ENCODE measurements around the gene GAS2L2. TPM values are rescaled to one million over a fixed set of nuclear protein-coding genes. Genes with fewer than 3 reads are reported as not detected.
"Not testable (repeated sequence)": the region's sequence is repeated elsewhere in the genome, so short reads cannot be mapped to it uniquely, and the experiment has no call there.

GAS2L2 gene
- polyA plus RNA-seq, 3 donors = 0.06 to 0.08 (median 0.08) TPM

- no peak for DNase-seq (ENCODE audit: extremely low read depth in 1 of 11, low read depth in 9 of 11, low spot score in 4 of 11)
Measured at GRCh38 chr17:35709874-35710273, 43.2 kb downstream of the GAS2L2 start.

- no peak for DNase-seq (ENCODE audit: extremely low read depth in 1 of 11, low read depth in 9 of 11, low spot score in 4 of 11)
Measured at GRCh38 chr17:35708951-35709350, 44.1 kb downstream of the GAS2L2 start.

GRCh38 chr17:35708149-35708548 is 44.9 kb downstream of the GAS2L2 start:
- DNase-seq (ENCODE audit: extremely low read depth in 1 of 11, low read depth in 9 of 11, low spot score in 4 of 11) = no peak

- no peak for DNase-seq (ENCODE audit: extremely low read depth in 1 of 11, low read depth in 9 of 11, low spot score in 4 of 11)
Measured at GRCh38 chr17:35705705-35706104, 47.3 kb downstream of the GAS2L2 start.

- DNase-seq (ENCODE audit: extremely low read depth in 1 of 11, low read depth in 9 of 11, low spot score in 4 of 11) = no peak
Measured at GRCh38 chr17:35705230-35705629, 47.8 kb downstream of the GAS2L2 start.

DNA sequence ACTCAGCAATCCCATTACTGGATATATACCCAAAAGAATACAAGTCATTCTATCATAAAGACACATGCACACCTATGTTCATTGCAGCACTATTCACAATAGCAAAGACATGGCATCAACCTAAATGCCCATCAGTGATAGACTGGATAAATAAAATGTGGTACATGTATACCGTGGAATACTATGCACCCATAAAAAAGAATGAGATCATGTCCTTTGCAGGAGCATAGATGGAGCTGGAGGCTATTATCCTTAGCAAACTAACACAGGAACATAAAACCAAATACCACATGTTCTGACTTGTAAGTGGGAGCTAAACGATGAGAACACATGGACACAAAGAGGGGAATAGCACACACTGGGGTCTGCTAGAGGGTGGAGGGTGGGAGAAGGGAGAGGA is 49.7 kb downstream of the GAS2L2 start:
- DNase-seq (ENCODE audit: extremely low read depth in 1 of 11, low read depth in 9 of 11, low spot score in 4 of 11) = not testable (repeated sequence)

DNA sequence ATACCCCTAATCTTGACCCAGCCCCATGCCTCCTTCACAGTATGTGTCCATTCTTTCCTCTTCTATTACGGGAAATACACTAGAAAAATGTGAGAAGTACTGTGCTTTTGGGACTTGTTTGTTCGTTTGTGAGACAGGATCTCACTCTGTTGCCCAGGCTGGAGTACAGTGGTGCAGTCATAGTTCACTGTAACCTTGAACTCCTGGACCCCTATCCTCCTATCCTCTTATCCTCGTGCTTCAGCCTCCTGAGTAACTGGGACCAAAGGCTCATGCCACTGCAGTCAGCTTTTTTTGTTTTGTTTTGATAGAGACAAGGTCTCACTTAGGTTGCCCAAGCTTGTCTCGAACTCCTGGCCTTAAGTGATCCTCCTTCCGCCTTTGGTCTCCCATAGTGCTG is 51.5 kb downstream of the GAS2L2 start:
- no peak for DNase-seq (ENCODE audit: extremely low read depth in 1 of 11, low read depth in 9 of 11, low spot score in 4 of 11)

DNA sequence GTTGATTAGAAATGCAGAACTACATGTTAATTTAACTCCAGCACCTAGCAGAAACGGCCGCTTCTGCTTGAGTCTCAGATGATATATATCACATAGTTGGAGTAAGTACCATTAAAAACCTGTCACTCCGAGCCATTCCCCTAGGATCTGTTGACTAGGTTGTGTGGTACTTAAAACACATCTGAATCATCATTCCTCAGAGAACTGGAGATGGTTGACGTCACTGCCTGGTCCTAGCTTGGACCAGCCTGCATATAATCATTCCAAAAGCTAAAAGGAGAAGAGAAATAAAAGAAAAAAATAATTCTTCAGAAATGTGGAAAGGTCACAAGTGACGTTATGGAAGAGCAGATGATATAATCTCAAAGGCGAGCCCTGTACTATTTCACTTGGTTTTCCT is 52.9 kb downstream of the GAS2L2 start:
- DNase-seq (ENCODE audit: extremely low read depth in 1 of 11, low read depth in 9 of 11, low spot score in 4 of 11) = no peak

DNA sequence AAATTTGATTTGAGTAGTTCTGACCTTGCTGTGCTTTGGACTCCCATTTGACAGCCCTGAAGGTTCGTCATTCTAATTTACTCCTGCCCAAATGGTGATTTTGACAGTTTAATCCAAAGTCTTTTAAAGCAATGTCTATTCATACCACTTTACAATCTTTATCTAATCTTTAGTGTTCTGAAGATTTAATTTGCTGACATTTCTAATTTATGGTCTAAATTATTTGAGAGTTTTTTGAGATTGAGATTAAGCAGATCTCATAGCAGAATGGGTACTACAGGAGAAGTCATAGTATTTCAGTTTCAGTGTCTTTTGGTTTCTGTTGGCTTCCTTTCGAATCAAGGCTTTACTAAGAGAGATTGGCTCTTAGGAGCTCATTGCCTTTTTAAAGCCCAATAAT is 54.2 kb downstream of the GAS2L2 start:
- no peak for DNase-seq (ENCODE audit: extremely low read depth in 1 of 11, low read depth in 9 of 11, low spot score in 4 of 11)

DNA sequence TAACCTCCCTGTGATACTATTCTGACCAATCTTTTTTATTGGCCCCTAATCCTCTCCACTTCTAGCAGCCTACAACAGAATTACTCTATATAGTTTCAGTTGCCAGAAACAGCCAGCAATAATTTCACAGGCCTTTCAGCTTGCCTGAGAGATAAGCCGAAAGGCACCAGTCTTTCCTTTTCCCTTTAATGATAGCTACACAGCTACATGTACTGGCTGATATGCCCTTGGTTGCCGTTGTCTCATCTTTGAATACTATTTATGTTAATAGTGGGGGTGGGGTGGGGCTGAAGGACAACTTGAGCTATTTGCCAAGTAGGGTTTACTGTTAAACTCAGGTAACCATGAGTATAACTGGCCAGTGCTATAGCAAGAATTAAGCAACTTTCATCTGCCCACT is 57.4 kb downstream of the GAS2L2 start:
- no peak for DNase-seq (ENCODE audit: extremely low read depth in 1 of 11, low read depth in 9 of 11, low spot score in 4 of 11)

GRCh38 chr17:35694906-35695305 is 58.1 kb downstream of the GAS2L2 start:
- no peak for DNase-seq (ENCODE audit: extremely low read depth in 1 of 11, low read depth in 9 of 11, low spot score in 4 of 11)

Other genes with a start within 250 kb of the GAS2L2 start
- under 1 TPM; 0.13 to 0.33 (median 0.16) TPM for gene SLFN12L, start 215.6 kb downstream of the GAS2L2 start, polyA plus RNA-seq (ENCODE audit: insufficient read length in 3 of 3)
- under 1 TPM; 0.18 to 0.23 (median 0.19) TPM for gene SLFN14, start 192.4 kb downstream of the GAS2L2 start, polyA plus RNA-seq (ENCODE audit: insufficient read length in 3 of 3)
- gene PEX12, start 174.7 kb downstream of the GAS2L2 start, polyA plus RNA-seq (ENCODE audit: insufficient read length in 3 of 3) = 10 to 100 TPM; 10.1 to 11.4 (median 10.6) TPM
- gene AP2B1, start 165.9 kb downstream of the GAS2L2 start, polyA plus RNA-seq (ENCODE audit: insufficient read length in 3 of 3) = 100 to 1,000 TPM; 124 to 141 (median 126) TPM
- gene RASL10B, start 21.6 kb downstream of the GAS2L2 start, polyA plus RNA-seq (ENCODE audit: insufficient read length in 3 of 3) = 10 to 100 TPM; 11.0 to 18.4 (median 11.7) TPM
- gene C17orf50, start 7.6 kb upstream of the GAS2L2 start, polyA plus RNA-seq (ENCODE audit: insufficient read length in 3 of 3) = under 1 TPM in 2 of 3 donors, not detected in 1; 0.25 to 0.26 TPM
- gene MMP28, start 42.4 kb upstream of the GAS2L2 start, polyA plus RNA-seq (ENCODE audit: insufficient read length in 3 of 3) = 1 to 10 TPM; 1.3 to 2.4 (median 2.1) TPM
- gene TAF15, start 56.2 kb upstream of the GAS2L2 start, polyA plus RNA-seq (ENCODE audit: insufficient read length in 3 of 3) = 100 to 1,000 TPM; 232 to 250 (median 245) TPM
- gene HEATR9, start 115.7 kb upstream of the GAS2L2 start, polyA plus RNA-seq (ENCODE audit: insufficient read length in 3 of 3) = under 1 TPM in 1 of 3 donors, not detected in 2; 0.09 TPM
- gene CCL5, start 127.1 kb upstream of the GAS2L2 start, polyA plus RNA-seq (ENCODE audit: insufficient read length in 3 of 3) = 1 to 10 TPM; 1.9 to 2.1 (median 2.0) TPM
- 1 to 10 TPM; 2.3 to 3.6 (median 3.4) TPM for gene RDM1, start 177.5 kb upstream of the GAS2L2 start, polyA plus RNA-seq (ENCODE audit: insufficient read length in 3 of 3)
- not detected for gene LYZL6, start 190.5 kb upstream of the GAS2L2 start, polyA plus RNA-seq (ENCODE audit: insufficient read length in 3 of 3)
- under 1 TPM; 0.14 to 0.36 (median 0.20) TPM for gene CCL16, start 228.3 kb upstream of the GAS2L2 start, polyA plus RNA-seq (ENCODE audit: insufficient read length in 3 of 3)
- 10 to 100 TPM; 12.9 to 23.9 (median 14.8) TPM for gene CCL14, start 233.5 kb upstream of the GAS2L2 start, polyA plus RNA-seq (ENCODE audit: insufficient read length in 3 of 3)
- 1 to 10 TPM; 6.4 to 7.7 (median 6.9) TPM for gene CCL15, start 248.3 kb upstream of the GAS2L2 start, polyA plus RNA-seq (ENCODE audit: insufficient read length in 3 of 3)

Data from renal cortex interstitium (tissue), 11 donors.